Neural cell (in vitro differentiated cells): Measurements from ENCODE around the gene TMEM147. TPM values are rescaled to one million over a fixed set of nuclear protein-coding genes. Genes with fewer than 3 reads are reported as not detected.

ENCODE experiments used
- H2AFZ ChIP-seq: fragments of 200-600, 300-800 bp; sonication (generic), shearing (Covaris generic); 2 replicates; pipeline ENCODE4 v1.6.0; 2014; ENCODE audit warnings: low read depth, mild to moderate bottlenecking, antibody characterized with exemption, low read length, moderate library complexity
- H3F3A ChIP-seq: fragments of 200-600 bp; shearing (Covaris generic); 2 replicates; pipeline ENCODE4 v1.6.1; 2016; ENCODE audit warnings: mild to moderate bottlenecking, moderate library complexity, mixed read lengths, antibody characterized with exemption, low read length; ENCODE audit not compliant: insufficient read depth, poor library complexity, severe bottlenecking
- H3K27ac ChIP-seq: fragments of 200-600, 300-800 bp; sonication (generic), shearing (Covaris generic); 2 replicates; pipeline ENCODE4 v1.5.1; 2014; ENCODE audit warnings: mild to moderate bottlenecking, low read length, moderate library complexity
- H3K27me3 ChIP-seq: fragments of 300-800, 200-600 bp; sonication (generic), shearing (Covaris generic); 2 replicates; pipeline ENCODE4 v1.6.0; 2014; ENCODE audit warnings: mild to moderate bottlenecking, low read depth, low read length, moderate library complexity; ENCODE audit not compliant: insufficient read depth
- H3K36me3 ChIP-seq: fragments of 300-800, 200-600 bp; sonication (generic), shearing (Covaris generic); 2 replicates; pipeline ENCODE4 v1.5.1; 2014; ENCODE audit warnings: mild to moderate bottlenecking, antibody characterized with exemption, low read length, moderate library complexity; ENCODE audit not compliant: insufficient read depth
- H3K4me2 ChIP-seq: fragments of 300-800, 200-600 bp; sonication (generic), shearing (Covaris generic); 2 replicates; pipeline ENCODE4 v1.6.0; 2014; ENCODE audit warnings: mild to moderate bottlenecking, low read length
- H3K4me3 ChIP-seq: fragments of 300-800, 200-600 bp; sonication (generic), shearing (Covaris generic); 2 replicates; pipeline ENCODE4 v1.5.1; 2014; ENCODE audit warnings: mild to moderate bottlenecking, low read length, moderate library complexity
- H3K79me2 ChIP-seq: fragments of 200-600 bp; shearing (Covaris generic); replicated peaks from 2 replicates; pipeline ENCODE4 v1.6.0; 2014; ENCODE audit warnings: mild to moderate bottlenecking, low read length, moderate library complexity; ENCODE audit not compliant: insufficient read depth
- H3K9ac ChIP-seq: fragments of 300-800, 200-600 bp; sonication (generic), shearing (Covaris generic); 2 replicates; pipeline ENCODE4 v1.6.1; 2016; ENCODE audit warnings: mild to moderate bottlenecking, low read length, mixed read lengths
- H3K9me2 ChIP-seq: fragments of 200-600 bp; shearing (Covaris generic); 2 replicates; pipeline ENCODE4 v1.6.1; 2016; ENCODE audit warnings: mild to moderate bottlenecking, low read length, mixed read lengths; ENCODE audit not compliant: insufficient read depth
- H3K9me3 ChIP-seq: fragments of 200-600, 300-800 bp; sonication (generic), shearing (Covaris generic); 2 replicates; pipeline ENCODE4 v1.6.1; 2016; ENCODE audit warnings: mild to moderate bottlenecking, mixed run types, low read length, moderate library complexity, mixed read lengths
- H4K20me1 ChIP-seq: fragments of 200-600 bp; shearing (Covaris generic); 2 replicates; pipeline ENCODE4 v1.6.1; 2016; ENCODE audit warnings: mild to moderate bottlenecking, mixed run types; ENCODE audit not compliant: insufficient read depth
- EP300 ChIP-seq: fragments of 450-650 bp; conservative IDR thresholded peaks from 2 replicates; pipeline ENCODE4 v1.6.1; 2014; ENCODE audit warnings: antibody characterized with exemption, mild to moderate bottlenecking, moderate library complexity; ENCODE audit not compliant: poor library complexity, severe bottlenecking
- EZH2 ChIP-seq: fragments of 200-600, 300-800 bp; shearing (Covaris generic), sonication (generic); IDR thresholded peaks from 2 replicates; pipeline ENCODE4 v1.6.1; 2014; ENCODE audit warnings: antibody characterized with exemption, low read length, borderline replicate concordance, mild to moderate bottlenecking; ENCODE audit not compliant: insufficient read depth, poor library complexity, severe bottlenecking
- MXI1 ChIP-seq: fragments of 450-650 bp; conservative IDR thresholded peaks from 2 replicates; pipeline ENCODE4 v1.6.1; 2014; ENCODE audit warnings: antibody characterized with exemption, mild to moderate bottlenecking; ENCODE audit not compliant: poor library complexity, severe bottlenecking
- POLR2AphosphoS5 ChIP-seq: IDR thresholded peaks from 2 replicates; pipeline ENCODE4 v1.6.1; 2012
- RAD21 ChIP-seq: fragments of 450-650 bp; conservative IDR thresholded peaks from 2 replicates; pipeline ENCODE4 v1.6.1; 2014; ENCODE audit warnings: antibody characterized with exemption, mild to moderate bottlenecking, moderate library complexity
- SMC3 ChIP-seq: fragments of 450-650 bp; conservative IDR thresholded peaks from 2 replicates; pipeline ENCODE4 v1.6.1; 2014; ENCODE audit warnings: antibody characterized with exemption, mild to moderate bottlenecking, moderate library complexity; ENCODE audit not compliant: poor library complexity
- TAF1 ChIP-seq: IDR thresholded peaks from 2 replicates; pipeline ENCODE4 v1.6.1; 2012; ENCODE audit warnings: low read depth
- polyA minus RNA-seq: library from RNA; depleted of rRNA, polyadenylated mRNA; stranded (reverse); fragments of >200 nt; gene quantifications from 2 replicates; pipeline ENCODE4 v1.2.3, GENCODE V29; 2014
- polyA plus RNA-seq: library from polyadenylated mRNA; depleted of rRNA; stranded (reverse); fragments of >200 nt; gene quantifications from 2 replicates; pipeline ENCODE4 v1.2.3, GENCODE V29; 2014
- TF ChIP-seq, protein P1 (sequence below): IDR thresholded peaks from 2 replicates; pipeline ENCODE4 v1.6.1; 2012; ENCODE audit warnings: borderline replicate concordance
- TF ChIP-seq, protein P2 (sequence below): fragments of 450-650 bp; IDR thresholded peaks from 2 replicates; pipeline ENCODE4 v1.5.1; 2014; ENCODE audit warnings: antibody characterized with exemption, mild to moderate bottlenecking, moderate library complexity; ENCODE audit not compliant: poor library complexity, severe bottlenecking

The TMEM147 gene, protein sequence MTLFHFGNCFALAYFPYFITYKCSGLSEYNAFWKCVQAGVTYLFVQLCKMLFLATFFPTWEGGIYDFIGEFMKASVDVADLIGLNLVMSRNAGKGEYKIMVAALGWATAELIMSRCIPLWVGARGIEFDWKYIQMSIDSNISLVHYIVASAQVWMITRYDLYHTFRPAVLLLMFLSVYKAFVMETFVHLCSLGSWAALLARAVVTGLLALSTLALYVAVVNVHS
- 106 and 108 TPM in 2 replicates for polyA plus RNA-seq
- polyA minus RNA-seq: 37.7 and 37.9 TPM in 2 replicates

- Histone ChIP-seq H3K27me3 (no peaks in the 10 kb centered on the region), H3K9me3 (no peaks in the 10 kb centered on the region), H3K36me3 (no peaks in the 10 kb centered on the region), H3F3A (no peaks in the 10 kb centered on the region), H3K9me2 (no peaks in the 10 kb centered on the region), H3K79me2 (peaks cover 18% of the 10 kb centered on the region), H3K9ac (peak within 1 kb of the TSS; percentile 94), H4K20me1 (no peaks in the 10 kb centered on the region), H3K4me2 (peak within 1 kb of the TSS; percentile 98), H3K4me3 (peak within 1 kb of the TSS; percentile 99), H3K27ac (peak within 1 kb of the TSS; percentile 75), H2AFZ (peak within 1 kb of the TSS; percentile 87)
- TF ChIP-seq SMC3 (peak; percentile 37), POLR2AphosphoS5 (peak; percentile 79), EP300 (peak; percentile 46), MXI1 (peak; percentile 92)
- TF ChIP-seq, protein P1, sequence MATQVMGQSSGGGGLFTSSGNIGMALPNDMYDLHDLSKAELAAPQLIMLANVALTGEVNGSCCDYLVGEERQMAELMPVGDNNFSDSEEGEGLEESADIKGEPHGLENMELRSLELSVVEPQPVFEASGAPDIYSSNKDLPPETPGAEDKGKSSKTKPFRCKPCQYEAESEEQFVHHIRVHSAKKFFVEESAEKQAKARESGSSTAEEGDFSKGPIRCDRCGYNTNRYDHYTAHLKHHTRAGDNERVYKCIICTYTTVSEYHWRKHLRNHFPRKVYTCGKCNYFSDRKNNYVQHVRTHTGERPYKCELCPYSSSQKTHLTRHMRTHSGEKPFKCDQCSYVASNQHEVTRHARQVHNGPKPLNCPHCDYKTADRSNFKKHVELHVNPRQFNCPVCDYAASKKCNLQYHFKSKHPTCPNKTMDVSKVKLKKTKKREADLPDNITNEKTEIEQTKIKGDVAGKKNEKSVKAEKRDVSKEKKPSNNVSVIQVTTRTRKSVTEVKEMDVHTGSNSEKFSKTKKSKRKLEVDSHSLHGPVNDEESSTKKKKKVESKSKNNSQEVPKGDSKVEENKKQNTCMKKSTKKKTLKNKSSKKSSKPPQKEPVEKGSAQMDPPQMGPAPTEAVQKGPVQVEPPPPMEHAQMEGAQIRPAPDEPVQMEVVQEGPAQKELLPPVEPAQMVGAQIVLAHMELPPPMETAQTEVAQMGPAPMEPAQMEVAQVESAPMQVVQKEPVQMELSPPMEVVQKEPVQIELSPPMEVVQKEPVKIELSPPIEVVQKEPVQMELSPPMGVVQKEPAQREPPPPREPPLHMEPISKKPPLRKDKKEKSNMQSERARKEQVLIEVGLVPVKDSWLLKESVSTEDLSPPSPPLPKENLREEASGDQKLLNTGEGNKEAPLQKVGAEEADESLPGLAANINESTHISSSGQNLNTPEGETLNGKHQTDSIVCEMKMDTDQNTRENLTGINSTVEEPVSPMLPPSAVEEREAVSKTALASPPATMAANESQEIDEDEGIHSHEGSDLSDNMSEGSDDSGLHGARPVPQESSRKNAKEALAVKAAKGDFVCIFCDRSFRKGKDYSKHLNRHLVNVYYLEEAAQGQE: no peak
Observed at GRCh38 chr19:35545001-35545854, at the start of gene TMEM147. Gene TMEM147, plus strand, starts transcription at chr19:35545626. Its CDS starts 114 bp downstream, at chr19:35545740.

DNA sequence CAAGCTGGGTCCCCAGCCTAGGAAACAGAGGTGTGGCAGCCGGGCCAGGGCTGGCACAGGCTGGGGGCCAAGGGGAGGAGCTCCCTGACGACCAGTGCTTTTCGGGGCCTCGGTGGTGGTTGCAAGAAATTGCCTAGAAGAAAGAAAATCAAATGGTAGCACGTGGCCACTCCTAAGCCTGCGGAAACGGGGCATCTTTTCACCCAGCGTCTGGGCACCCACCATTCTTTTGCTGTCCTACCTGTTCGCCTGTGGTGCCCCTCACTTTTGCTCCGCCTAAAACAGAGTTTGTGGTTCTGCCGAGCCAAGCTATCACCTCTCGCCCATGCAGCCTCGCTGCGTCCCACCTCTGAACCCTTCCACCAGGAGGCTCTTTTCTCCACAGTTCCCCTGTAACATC, 48.0 kb upstream of the TMEM147 start:
- no peaks in the 10 kb centered on the region for H3F3A ChIP-seq
- no peak overlapping the region for H3K27ac ChIP-seq
- H3K36me3 ChIP-seq: no peaks in the 10 kb centered on the region

More for the DNA sequence above, 48.0 kb upstream of the TMEM147 start:
- no peaks in the 10 kb centered on the region for H3K9me2 ChIP-seq
- no peak overlapping the region for H3K9ac ChIP-seq
- no peak overlapping the region for H2AFZ ChIP-seq
- H3K4me3 ChIP-seq: no peak overlapping the region
- H3K79me2 ChIP-seq: no peaks in the 10 kb centered on the region
- TF ChIP-seq SMC3: no peak
- no peak for TF ChIP-seq RAD21
- TF ChIP-seq TAF1: no peak
- TF ChIP-seq, protein P1: no peak
- TF ChIP-seq, protein P2, sequence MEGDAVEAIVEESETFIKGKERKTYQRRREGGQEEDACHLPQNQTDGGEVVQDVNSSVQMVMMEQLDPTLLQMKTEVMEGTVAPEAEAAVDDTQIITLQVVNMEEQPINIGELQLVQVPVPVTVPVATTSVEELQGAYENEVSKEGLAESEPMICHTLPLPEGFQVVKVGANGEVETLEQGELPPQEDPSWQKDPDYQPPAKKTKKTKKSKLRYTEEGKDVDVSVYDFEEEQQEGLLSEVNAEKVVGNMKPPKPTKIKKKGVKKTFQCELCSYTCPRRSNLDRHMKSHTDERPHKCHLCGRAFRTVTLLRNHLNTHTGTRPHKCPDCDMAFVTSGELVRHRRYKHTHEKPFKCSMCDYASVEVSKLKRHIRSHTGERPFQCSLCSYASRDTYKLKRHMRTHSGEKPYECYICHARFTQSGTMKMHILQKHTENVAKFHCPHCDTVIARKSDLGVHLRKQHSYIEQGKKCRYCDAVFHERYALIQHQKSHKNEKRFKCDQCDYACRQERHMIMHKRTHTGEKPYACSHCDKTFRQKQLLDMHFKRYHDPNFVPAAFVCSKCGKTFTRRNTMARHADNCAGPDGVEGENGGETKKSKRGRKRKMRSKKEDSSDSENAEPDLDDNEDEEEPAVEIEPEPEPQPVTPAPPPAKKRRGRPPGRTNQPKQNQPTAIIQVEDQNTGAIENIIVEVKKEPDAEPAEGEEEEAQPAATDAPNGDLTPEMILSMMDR: no peak
- no peak for TF ChIP-seq EP300
- TF ChIP-seq MXI1: no peak
- TF ChIP-seq POLR2AphosphoS5: no peak
- no peak for TF ChIP-seq EZH2
- no peaks in the 10 kb centered on the region for H3K9me3 ChIP-seq
- no peaks in the 10 kb centered on the region for H3K27me3 ChIP-seq
- no peak overlapping the region for H3K4me2 ChIP-seq
- no peaks in the 10 kb centered on the region for H4K20me1 ChIP-seq
